ENCODE measurements around the gene GRK5. TPM values are rescaled to one million over a fixed set of nuclear protein-coding genes. Genes with fewer than 3 reads are reported as not detected.

Gene GRK5
- total and polyA plus RNA-seq, 9 of the 15 experiments (the other 6 are each of a cell fraction or from before 2014, with no cell fraction given): 0.46 to 0.83 (median 0.67) TPM; not detected in 2

- Histone ChIP-seq H3K9me1 (ENCODE audit: control insufficient read depth, insufficient read depth, low read length) (no peaks in the 10 kb centered on the region), H3K36me3 (ENCODE audit: control insufficient read depth, insufficient read depth, low read length) (no peaks in the 10 kb centered on the region), H3K9me3 (replicated peaks; ENCODE audit: control insufficient read depth, insufficient read depth, low read depth, low read length) (no peaks in the 10 kb centered on the region), H3K4me3 (no peak overlapping the region), H3K4me2 (ENCODE audit: insufficient read depth, low read length) (no peak overlapping the region), H3K27me3 (ENCODE audit: control insufficient read depth in 2 of 2, insufficient read depth in 2 of 2, low read length in 2 of 2) (peaks cover 2 to 15% of the 10 kb centered on the region in 2 experiments; a peak in 4 of 5 replicates), H3K4me1 (replicated peaks in 1 of 2; ENCODE audit: control insufficient read depth in 2 of 2, insufficient read depth in 2 of 2, low read length in 2 of 2) (no peaks in the 10 kb centered on the region; a peak in 1 of 5 replicates), H3K9ac (ENCODE audit: insufficient read depth in 1 of 2, low read depth in 2 of 2, low read length in 2 of 2) (no peak overlapping the region), H2AFZ (ENCODE audit: low read depth, low read length) (no peak overlapping the region), H3K79me2 (ENCODE audit: control insufficient read depth, insufficient read depth, low read length) (no peaks in the 10 kb centered on the region), H4K20me1 (replicated peaks; ENCODE audit: control insufficient read depth, insufficient read depth, low read length) (no peaks in the 10 kb centered on the region), H3K27ac (ENCODE audit: extremely low read depth, low read depth, low read length) (no peak overlapping the region)
- in situ Hi-C loops (cut with MboI): no loop called here
- POLR2A ChIA-PET: no interaction called here
- no TSS peak for BruUV-seq (replicated peaks)
- DNase-seq (ENCODE audit: extremely low read depth in 1 of 4, low spot score in 3 of 4) (no peak), FAIRE-seq (no peak), ATAC-seq (no peak)
- intact Hi-C loops (cut with micrococcal nuclease): no loop called here
- 60% methylated on average over 6 of the region's 9 CpGs for WGBS (ENCODE audit: insufficient coverage, low coverage, missing lambda C conversion rate)
- CTCF ChIA-PET (ENCODE audit: low intra/inter-chr PET ratio): no interaction called here
- TF ChIP-seq ZNF696 (CRISPR knock-in tag; conservative IDR thresholded peaks at IDR 0.05) (no peak), ZNF436 (CRISPR knock-in tag; IDR thresholded peaks at IDR 0.05) (no peak), YBX1 (IDR thresholded peaks at IDR 0.05) (no peak), E2F3 (CRISPR knock-in tag; IDR thresholded peaks at IDR 0.05) (no peak), PATZ1 (CRISPR knock-in tag; IDR thresholded peaks at IDR 0.05; ENCODE audit: borderline replicate concordance) (no peak), ZBTB8A (IDR thresholded peaks at IDR 0.05; ENCODE audit: partially characterized antibody) (no peak), EP400 (IDR thresholded peaks at IDR 0.05) (no peak), ZC3H11A (IDR thresholded peaks at IDR 0.05; ENCODE audit: low read depth, low read length) (no peak), ZFP30 (CRISPR knock-in tag; IDR thresholded peaks at IDR 0.05; ENCODE audit: borderline replicate concordance) (no peak), KAT7 (CRISPR knock-in tag; IDR thresholded peaks at IDR 0.05; ENCODE audit: borderline replicate concordance) (no peak), NEUROD1 (IDR thresholded peaks at IDR 0.05; ENCODE audit: borderline replicate concordance, low read depth, low read length, partially characterized antibody) (no peak), NFE2 (IDR thresholded peaks at IDR 0.05; ENCODE audit: low read depth) (no peak), ETS2 (tag; IDR thresholded peaks at IDR 0.05; ENCODE audit: borderline replicate concordance, poor library complexity, severe bottlenecking) (no peak)
- TF ChIP-seq, protein P1, sequence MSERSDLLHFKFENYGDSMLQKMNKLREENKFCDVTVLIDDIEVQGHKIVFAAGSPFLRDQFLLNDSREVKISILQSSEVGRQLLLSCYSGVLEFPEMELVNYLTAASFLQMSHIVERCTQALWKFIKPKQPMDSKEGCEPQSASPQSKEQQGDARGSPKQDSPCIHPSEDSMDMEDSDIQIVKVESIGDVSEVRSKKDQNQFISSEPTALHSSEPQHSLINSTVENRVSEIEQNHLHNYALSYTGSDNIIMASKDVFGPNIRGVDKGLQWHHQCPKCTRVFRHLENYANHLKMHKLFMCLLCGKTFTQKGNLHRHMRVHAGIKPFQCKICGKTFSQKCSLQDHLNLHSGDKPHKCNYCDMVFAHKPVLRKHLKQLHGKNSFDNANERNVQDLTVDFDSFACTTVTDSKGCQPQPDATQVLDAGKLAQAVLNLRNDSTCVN (CRISPR knock-in tag; IDR thresholded peaks at IDR 0.05): no peak
These were observed 276.5 kb downstream of the GRK5 start for GRCh38 chr10:119483839-119484238.

Data from K562 (cell line).